CD4-positive, alpha-beta T cell treated with Interleukin-6 for 4 hours (primary cell): Measurements from ENCODE around the gene RASSF1.

Experiments used
- DNase-seq: peaks from one replicate; pipeline ENCODE4 v3.0.0-alpha.2; 2020; ENCODE audit warnings: mixed read lengths

Gene RASSF1

GRCh38 chr3:50365080-50365841, 24.6 kb upstream of the RASSF1 start:
- peak; percentile 97 for DNase-seq

GRCh38 chr3:50364573-50365079, 24.0 kb upstream of the RASSF1 start:
- no peak for DNase-seq

- no peak for DNase-seq
Observed at GRCh38 chr3:50359760-50360110, 19.1 kb upstream of the RASSF1 start.

- DNase-seq: peak; percentile 96
Observed at GRCh38 chr3:50358911-50359759, 18.5 kb upstream of the RASSF1 start, which contains the start of gene TMEM115. TMEM115 (minus strand) TSS chr3:50359521; CDS start chr3:50359063, 458 bp downstream.

GRCh38 chr3:50358355-50358910, 17.8 kb upstream of the RASSF1 start:
- DNase-seq: no peak

- no peak for DNase-seq
Observed at GRCh38 chr3:50357481-50357880, 16.8 kb upstream of the RASSF1 start.

- DNase-seq: no peak
Observed at GRCh38 chr3:50356553-50356952, 15.9 kb upstream of the RASSF1 start.

- DNase-seq: no peak
Observed at GRCh38 chr3:50355829-50356552, 15.4 kb upstream of the RASSF1 start.

- DNase-seq: no peak
Observed at GRCh38 chr3:50354850-50355249, 14.2 kb upstream of the RASSF1 start.

- DNase-seq: no peak
Observed at GRCh38 chr3:50354186-50354764, 13.6 kb upstream of the RASSF1 start.

GRCh38 chr3:50353245-50354004, 12.8 kb upstream of the RASSF1 start:
- DNase-seq: no peak

GRCh38 chr3:50352781-50353180, 12.1 kb upstream of the RASSF1 start:
- no peak for DNase-seq

- no peak for DNase-seq
Observed at GRCh38 chr3:50351323-50351697, 10.7 kb upstream of the RASSF1 start.

GRCh38 chr3:50350527-50351322, 10.1 kb upstream of the RASSF1 start, which contains the start of the genes CYB561D2 and NPRL2:
CYB561D2 (plus strand) TSS chr3:50350862; CDS start chr3:50351434, 572 bp downstream.
NPRL2 (minus strand) TSS chr3:50350775; CDS start chr3:50350652, 123 bp downstream.
- peak; percentile 100 for DNase-seq

GRCh38 chr3:50350213-50350526, 9.5 kb upstream of the RASSF1 start:
- no peak for DNase-seq

- DNase-seq: peak; percentile 82
Observed at GRCh38 chr3:50347187-50347813, 6.7 kb upstream of the RASSF1 start.

GRCh38 chr3:50345586-50346234, 5.1 kb upstream of the RASSF1 start, which contains the start of gene ZMYND10:
ZMYND10 (minus strand) TSS chr3:50345732; CDS start chr3:50345579, 153 bp downstream.
- DNase-seq: peak; percentile 84

- DNase-seq: no peak
Observed at GRCh38 chr3:50345008-50345407, 4.4 kb upstream of the RASSF1 start.

GRCh38 chr3:50342813-50343633, 2.4 kb upstream of the RASSF1 start:
- no peak for DNase-seq
